NCI-H1105 (cell line): ENCODE measurements around the gene MANSC4.

Source experiments
- DNase-seq: peaks from one replicate; lab custom pipeline; 2025; lab: John Stamatoyannopoulos, UW

Gene MANSC4

DNA sequence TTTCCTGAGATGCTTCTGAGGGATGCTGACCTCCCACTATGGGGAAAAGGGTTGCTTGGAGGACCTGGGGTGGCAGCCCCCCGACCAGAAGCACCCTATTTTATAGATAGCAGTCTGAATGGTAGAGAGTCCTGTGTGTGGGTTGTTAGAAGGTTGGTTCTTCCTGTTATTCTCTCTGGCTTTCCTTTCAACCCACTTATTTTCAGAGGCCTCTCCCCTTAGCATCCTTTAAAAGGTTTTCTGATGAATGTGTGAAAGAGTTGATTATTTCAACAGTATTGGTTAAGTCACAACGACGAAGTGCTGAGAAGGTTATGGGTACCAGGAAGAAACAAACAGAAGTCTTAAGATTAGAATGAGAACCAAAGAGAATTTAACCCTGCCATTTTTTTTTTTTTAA lies 20.8 kb upstream of the MANSC4 start:
- no peak for DNase-seq

- no peak for DNase-seq
Measured at GRCh38 chr12:27797301-27798025, 17.4 kb upstream of the MANSC4 start.

- no peak for DNase-seq
Measured at GRCh38 chr12:27796128-27796527, 16.1 kb upstream of the MANSC4 start.

DNA sequence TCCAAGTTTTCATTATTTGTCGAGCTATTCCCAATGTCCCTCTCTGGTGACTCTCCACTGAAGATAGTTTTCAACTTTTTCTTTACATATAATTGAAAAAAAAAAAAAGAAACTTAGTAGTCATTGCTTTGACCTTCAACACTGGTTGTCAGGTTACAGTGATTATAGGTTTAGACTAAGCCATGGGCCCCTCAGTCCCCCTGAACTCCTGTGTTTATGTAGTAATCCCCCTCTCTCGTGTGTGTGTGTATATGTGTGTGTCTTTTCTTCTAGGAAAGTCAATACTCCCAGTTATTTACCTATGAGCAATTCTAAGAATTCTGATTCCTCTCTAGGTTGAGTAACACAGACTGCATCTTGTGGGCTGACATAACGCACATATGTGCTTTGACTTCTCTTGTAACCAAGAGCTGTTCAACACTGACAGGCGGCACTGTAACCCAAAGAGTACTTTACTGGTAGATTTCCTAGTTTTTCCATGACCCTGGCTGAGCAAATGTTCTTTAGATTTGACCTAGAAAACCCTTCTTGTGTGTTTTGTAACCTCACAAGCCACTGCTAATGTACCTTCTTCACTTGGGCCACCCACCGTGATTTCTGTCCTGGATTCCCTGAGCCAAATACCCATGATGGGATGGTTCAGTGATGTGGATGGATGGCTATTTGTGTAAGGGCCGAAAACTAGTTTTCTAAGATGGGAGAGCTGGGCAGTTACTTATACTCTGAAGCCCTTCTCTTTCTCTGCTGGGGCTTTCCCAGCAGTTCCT lies 15.0 kb upstream of the MANSC4 start:
- DNase-seq: no peak

DNA sequence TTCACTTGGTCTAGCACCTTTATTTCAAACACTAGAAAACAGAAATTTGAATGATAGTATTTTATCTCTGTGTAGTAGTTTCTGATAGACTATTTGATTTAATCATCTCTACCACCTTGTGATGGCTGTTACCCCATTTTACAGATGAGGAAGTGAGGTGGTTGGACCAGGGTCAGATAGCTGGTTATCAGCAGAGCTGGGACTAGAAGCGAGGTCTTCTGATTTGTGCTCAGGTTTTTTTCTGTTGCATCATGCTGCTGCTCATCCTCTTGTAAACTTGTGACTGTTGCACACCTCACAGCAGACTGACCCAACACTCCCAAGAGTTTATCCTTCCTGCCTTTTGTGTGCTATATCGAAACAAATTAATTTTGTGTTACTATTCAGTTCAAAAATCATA lies 10.1 kb upstream of the MANSC4 start:
- DNase-seq: no peak

DNA sequence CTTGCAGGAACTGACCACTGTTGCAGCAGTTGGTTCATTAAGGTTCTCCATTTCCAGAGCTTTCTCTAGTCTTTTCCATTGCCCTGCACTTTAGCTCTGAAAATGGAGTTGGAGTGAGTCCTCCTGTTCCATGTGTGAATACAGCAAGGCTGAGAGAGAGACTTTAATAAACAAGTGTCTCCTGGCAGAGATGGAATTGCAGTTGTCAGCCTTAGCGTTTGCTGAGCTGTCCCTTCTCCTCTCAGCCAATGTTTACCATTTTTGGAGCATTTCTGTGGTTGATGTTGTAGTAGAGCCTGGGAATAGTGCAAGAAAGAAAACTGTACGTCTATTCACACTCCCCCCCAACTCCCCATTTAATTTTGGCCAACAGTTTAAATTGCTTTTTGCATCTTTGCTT lies 7.5 kb upstream of the MANSC4 start:
- no peak for DNase-seq

DNA sequence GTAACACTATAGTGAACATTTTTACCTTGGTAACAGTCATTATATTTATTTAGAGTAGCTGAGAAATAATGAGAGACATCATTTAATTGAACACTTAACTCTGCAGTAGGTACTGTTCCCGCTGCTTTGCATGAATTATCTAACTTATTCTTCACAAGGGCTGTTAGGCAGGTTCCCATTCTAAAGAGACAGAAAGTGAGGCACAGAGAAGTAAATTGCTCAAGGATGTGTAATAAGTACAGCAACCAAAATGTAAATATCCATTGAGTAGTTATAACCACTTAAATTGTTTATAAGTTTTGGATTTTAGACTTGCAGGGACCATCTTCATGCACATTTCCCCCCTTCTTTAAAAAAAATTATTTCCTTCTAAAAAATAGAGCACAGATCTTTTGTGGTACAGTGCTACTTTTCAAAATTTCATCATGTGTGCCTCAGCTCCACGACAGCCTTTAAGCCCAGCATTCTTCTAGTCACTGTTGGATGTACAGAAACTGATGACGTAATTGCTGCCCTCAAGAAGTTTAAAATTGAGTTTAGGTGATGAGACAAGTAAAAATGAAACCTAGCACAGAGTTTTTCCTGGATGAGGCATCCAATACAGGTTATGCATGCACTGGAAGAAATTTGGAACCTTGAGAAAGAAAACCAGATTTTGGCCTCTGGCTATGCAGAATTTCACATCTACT lies 6.0 kb upstream of the MANSC4 start:
- no peak for DNase-seq

GRCh38 chr12:27782481-27782880 lies 2.4 kb upstream of the MANSC4 start:
- no peak for DNase-seq

GRCh38 chr12:27781680-27782079 lies 1.6 kb upstream of the MANSC4 start:
- no peak for DNase-seq

DNA sequence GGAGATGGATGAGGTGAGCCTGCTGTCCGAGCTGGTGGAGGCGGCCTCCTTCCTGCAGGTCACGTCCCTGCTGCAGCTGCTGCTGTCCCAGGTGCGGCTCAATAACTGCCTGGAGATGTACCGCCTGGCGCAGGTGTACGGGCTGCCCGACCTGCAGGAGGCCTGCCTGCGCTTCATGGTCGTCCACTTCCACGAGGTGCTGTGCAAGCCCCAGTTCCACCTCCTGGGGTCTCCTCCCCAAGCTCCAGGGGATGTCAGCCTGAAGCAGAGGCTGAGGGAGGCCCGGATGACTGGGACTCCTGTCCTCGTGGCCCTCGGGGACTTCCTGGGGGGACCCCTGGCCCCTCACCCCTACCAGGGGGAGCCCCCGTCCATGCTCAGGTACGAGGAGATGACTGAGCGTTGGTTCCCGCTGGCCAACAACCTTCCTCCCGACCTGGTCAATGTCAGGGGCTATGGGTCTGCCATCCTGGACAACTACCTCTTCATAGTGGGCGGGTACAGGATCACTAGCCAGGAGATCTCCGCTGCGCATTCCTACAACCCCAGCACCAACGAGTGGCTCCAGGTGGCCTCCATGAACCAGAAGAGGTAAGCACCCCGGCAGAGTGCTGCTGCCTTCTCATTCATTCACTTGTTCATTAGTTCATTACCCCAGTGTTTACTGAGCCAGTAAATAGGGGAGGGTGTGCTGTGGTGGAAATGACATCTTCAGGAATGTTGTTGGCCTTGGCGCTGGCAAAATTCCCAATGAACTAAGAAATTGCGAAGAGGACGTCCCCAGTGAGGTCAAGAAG lies 774 bp upstream of the MANSC4 start:
- peak; percentile 57 for DNase-seq

DNA sequence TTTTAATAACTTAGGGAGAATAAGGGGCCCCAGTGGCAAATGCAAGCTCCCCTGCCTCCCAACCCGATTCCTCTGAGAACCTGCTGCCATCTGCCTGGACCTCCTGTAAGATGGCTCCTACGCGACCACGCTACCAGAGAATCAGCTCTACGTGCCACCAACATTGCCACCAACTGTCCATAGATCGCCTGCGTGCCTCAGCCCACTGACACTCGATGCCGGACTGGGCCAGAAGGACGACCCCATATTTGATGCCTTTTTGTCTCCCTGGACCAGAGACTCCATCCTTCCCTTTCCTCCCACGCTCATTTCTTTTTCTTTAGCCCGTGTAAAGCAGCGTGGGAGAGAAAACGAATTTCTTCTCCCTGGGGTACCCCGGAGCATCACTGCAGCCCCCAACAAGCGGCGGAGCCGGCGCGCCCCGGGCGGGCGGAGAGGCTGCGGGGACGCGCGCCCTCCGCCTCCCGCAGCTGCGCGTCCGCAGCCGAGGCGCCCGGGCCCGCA lies 568 bp downstream of the MANSC4 start:
- peak; percentile 7 for DNase-seq

GRCh38 chr12:27778206-27778605 lies 1.8 kb downstream of the MANSC4 start:
- no peak for DNase-seq

- no peak for DNase-seq
Measured at GRCh38 chr12:27777141-27777540, 2.9 kb downstream of the MANSC4 start.

- DNase-seq: no peak
Measured at GRCh38 chr12:27772328-27773049, 7.5 kb downstream of the MANSC4 start.

GRCh38 chr12:27771481-27772327 lies 8.3 kb downstream of the MANSC4 start:
- no peak for DNase-seq

GRCh38 chr12:27769142-27769673 lies 10.8 kb downstream of the MANSC4 start:
- no peak for DNase-seq

DNA sequence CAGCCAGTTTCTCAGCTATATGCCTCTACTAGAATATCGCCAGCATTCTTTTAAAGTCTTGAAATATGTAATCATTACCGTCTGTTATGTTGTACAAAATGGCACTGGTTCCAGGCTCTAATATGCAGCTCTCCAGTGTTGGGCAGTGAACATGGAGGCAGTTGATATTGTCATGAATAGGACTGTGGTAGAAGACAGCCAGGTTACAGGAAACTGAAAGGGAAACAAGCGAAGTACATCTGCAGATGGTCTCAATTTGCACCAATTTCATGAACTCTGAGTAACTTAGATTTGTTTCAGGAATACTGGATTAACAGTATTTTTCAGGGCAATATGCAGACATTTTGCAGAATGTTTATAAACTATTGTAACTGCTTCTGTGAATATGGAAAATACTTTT lies 13.4 kb downstream of the MANSC4 start:
- DNase-seq: no peak

DNA sequence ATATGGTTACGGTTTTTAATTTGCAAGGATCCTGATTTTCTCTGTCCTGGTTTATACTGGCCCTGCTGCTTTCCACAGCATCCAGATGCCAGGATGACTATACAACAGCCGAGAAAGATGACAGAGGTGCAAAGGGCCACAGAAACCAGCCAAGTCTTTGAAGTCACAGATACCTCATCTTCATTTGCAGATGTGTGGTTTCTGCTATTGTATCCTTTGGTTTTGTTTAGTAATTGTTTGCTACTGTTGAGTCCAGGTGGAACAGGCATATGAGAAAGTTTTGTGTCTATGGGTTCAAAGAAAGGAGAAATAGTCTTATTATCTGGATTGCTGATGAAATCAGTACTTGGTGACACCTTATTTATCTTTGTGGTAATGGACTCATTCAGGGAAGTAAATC lies 17.3 kb downstream of the MANSC4 start:
- DNase-seq: no peak

GRCh38 chr12:27756670-27757195 lies 23.3 kb downstream of the MANSC4 start:
- DNase-seq: no peak

DNA sequence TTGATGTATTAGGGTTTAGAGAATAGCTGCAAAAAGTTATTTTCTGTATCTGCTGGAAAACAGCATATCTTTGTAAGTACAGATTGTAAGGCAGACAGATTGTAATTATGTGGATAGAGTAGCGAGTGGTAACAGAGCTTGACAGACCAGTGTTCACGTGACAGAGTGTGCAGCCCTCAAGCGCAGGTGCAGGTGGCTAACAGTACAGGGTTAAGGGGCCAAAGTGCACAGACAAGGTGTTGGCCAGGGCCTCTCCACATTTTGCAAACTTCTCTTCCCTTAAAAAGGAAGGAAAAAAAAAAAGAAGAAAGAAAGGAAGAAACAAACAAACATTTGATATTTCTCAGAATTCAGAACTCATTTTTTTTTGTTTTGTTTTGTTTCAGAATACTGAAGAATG lies 25.2 kb downstream of the MANSC4 start:
- no peak for DNase-seq
